Measurements from ENCODE around the gene LRRC28. TPM values are rescaled to one million over a fixed set of nuclear protein-coding genes. Genes with fewer than 3 reads are reported as not detected.

The LRRC28 gene
- 23.2 and 23.6 TPM in 2 replicates for total RNA-seq

GRCh38 chr15:99250857-99251841 lies at the start of gene LRRC28:
TSS of gene LRRC28 (plus strand) at chr15:99251481. CDS start at chr15:99255958, 4,477 bp downstream.

DNA sequence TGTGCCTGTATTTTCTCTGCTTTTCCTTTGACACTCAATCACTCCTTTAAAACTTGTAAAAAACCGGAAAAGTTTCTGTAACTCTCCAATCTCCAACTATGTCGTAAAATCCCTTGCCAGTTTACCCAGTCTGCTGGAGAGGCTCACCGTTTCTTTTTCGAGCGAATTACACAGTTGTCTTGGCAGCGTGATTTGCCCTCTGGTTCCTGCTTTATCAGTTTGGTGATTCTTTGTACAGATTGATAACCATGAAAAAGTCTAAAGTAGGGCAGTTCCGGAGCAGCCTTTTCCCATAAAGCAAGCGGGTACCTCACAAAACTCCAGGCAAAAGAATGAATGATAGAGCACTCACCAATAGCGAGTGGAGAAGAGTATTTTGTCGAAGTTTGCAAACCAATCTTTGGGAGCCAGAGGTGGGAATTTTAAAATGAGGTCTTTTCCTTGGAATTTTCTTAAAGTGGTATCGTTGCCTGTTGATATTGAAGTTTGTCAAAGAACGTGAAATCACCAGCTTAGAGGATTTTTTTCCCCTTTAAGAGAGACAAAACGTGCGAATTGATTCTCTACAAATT lies 1.9 kb upstream of the LRRC28 start, which contains the start of gene TTC23:
Gene TTC23 (minus strand): TSS at position 312 of the 572 bp plus-strand sequence. CDS start 20,869 bp downstream, outside the sequence.

Other genes starting within 250 kb of the LRRC28 start
- gene PGPEP1L, start 243.7 kb upstream of the LRRC28 start, total RNA-seq = not detected in 2 replicates
- 6.8 and 10.6 TPM in 2 replicates for gene SYNM, start 146.4 kb upstream of the LRRC28 start, total RNA-seq
- 19.0 and 27.8 TPM in 2 replicates for gene TTC23, start 1.9 kb upstream of the LRRC28 start, total RNA-seq